ENCODE results near the gene CFAP20DC. TPM values are rescaled to one million over a fixed set of nuclear protein-coding genes. Genes with fewer than 3 reads are reported as not detected.
"Not testable (repeated sequence)": the region's sequence is repeated elsewhere in the genome, so short reads cannot be mapped to it uniquely, and the experiment has no call there.

Gene CFAP20DC
- polyA plus RNA-seq, 3 donors from 2014 or later, result not detected

GRCh38 chr3:58711871-58712270 is 338.0 kb downstream of the CFAP20DC start:
- no peaks in the 10 kb centered on the region for H3K9me3 Mint-ChIP-seq
- H3K27me3 Mint-ChIP-seq (ENCODE audit: low read depth in 3 of 3), result peaks cover 0 to 3% (median 0%) of the 10 kb centered on the region in 3 donors
- H3K4me1 Mint-ChIP-seq, result no peaks in the 10 kb centered on the region
- no peak overlapping the region for H3K4me3 Mint-ChIP-seq
- no peak for DNase-seq
- H3K36me3 Mint-ChIP-seq, result no peaks in the 10 kb centered on the region
- no peak overlapping the region for H3K27ac Mint-ChIP-seq

DNA sequence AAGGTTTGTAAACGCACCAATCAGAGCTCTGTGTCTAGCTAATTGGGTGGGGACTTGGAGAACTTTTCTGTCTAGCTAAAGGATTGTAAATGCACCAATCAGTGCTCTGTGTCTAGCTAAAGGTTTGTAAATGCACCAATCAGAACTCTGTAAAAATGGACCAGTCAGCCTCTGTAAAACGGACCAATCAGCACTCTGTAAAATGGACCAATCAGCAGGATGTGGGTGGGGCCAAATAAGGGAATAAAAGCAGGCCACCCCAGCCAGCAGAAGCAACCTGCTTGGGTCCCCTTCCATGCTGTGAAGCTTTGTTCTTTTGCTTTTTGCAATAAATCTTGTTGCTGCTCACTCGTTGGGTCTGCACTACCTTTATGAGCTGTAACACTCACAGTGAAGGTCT is 340.8 kb downstream of the CFAP20DC start:
- H3K27me3 Mint-ChIP-seq (ENCODE audit: low read depth in 3 of 3); H3K9me3 Mint-ChIP-seq: not testable (repeated sequence)

DNA sequence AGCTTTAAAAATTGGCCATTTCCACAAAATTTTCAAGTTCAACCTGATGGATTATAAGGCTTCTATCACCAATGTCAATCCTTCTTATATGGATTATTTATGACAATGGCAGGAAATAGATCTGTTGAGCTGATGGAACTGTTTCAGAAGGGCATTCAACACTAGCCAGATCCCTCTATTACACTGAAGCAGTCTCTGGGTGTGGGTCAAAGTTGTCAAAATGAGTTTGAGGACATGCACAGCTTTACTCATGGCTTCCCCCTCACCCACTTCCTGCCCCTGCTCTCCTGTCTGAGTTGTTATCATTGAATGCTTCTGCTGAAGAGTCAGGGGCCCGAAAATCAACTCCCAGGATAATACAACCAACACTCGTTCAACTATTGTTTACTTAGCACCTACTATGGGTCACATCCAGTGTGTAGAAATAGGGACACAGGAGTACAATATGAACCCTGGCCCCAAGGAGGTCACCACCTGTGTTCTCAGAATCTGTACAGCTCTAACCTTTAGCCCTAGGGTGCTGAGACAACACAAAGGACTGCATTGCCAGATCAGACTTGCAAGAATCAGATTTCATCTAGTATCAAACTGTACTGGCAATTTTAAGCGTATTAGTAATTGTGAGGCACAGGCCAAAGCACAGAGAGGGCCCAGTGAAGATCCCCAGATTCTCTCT is 341.6 kb downstream of the CFAP20DC start:
- Mint-ChIP-seq H3K4me3 (no peak overlapping the region), H3K27ac (no peak overlapping the region), H3K36me3 (no peaks in the 10 kb centered on the region), H3K4me1 (no peaks in the 10 kb centered on the region), H3K27me3 (ENCODE audit: low read depth in 3 of 3) (peaks cover 0 to 2% (median 0%) of the 10 kb centered on the region in 3 donors), H3K9me3 (no peaks in the 10 kb centered on the region)
- DNase-seq, result no peak

More for the DNA sequence above, 340.8 kb downstream of the CFAP20DC start:
- H3K4me1 Mint-ChIP-seq, H3K36me3 Mint-ChIP-seq, H3K27ac Mint-ChIP-seq, H3K4me3 Mint-ChIP-seq, DNase-seq: not testable (repeated sequence)

GRCh38 chr3:58707390-58707930 is 342.4 kb downstream of the CFAP20DC start:
- peaks cover 0 to 2% (median 0%) of the 10 kb centered on the region in 3 donors for H3K27me3 Mint-ChIP-seq (ENCODE audit: low read depth in 3 of 3)
- H3K9me3 Mint-ChIP-seq, result no peaks in the 10 kb centered on the region
- no peak overlapping the region for H3K4me3 Mint-ChIP-seq
- no peak for DNase-seq
- no peaks in the 10 kb centered on the region for H3K36me3 Mint-ChIP-seq
- no peaks in the 10 kb centered on the region for H3K4me1 Mint-ChIP-seq
- no peak overlapping the region for H3K27ac Mint-ChIP-seq

DNA sequence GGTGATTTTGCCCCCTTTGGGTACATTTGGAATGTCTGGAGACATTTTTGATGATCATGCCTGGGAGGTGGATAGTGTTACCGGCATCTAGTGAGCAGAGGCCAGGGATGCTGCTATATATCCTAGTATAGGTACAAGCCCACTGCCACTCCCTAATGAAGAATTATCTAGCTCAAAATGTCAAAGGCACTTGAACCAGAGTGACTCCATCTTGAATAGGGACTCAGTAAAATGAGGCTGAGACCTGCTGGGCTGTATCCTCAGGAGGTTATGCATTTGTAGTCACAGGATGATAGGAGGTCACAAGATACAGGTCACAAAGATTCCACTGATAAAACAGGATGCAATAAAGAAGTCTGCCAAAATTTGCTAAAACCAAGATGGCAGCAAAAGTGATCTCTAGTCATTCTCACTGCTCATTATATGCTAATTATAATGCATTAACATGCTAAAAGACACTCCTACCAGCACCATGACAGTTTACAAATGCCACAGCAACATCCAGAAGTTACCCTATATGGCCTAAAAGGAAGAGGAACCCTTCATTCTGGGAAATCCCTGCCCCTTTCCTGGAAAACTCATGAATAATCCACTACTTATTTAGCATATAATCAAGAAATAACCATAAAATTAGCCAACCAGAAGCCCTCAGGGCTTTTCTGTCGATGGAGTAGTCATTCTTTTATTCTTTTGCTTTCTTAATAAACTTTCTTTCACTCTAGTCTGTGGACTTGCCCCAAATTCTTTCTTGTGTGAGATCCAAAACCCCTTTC is 343.2 kb downstream of the CFAP20DC start:
- no peak for DNase-seq
- no peak overlapping the region for H3K4me3 Mint-ChIP-seq
- H3K9me3 Mint-ChIP-seq, result no peaks in the 10 kb centered on the region
- H3K27ac Mint-ChIP-seq, result no peak overlapping the region
- H3K27me3 Mint-ChIP-seq (ENCODE audit: low read depth in 3 of 3), result no peaks in the 10 kb centered on the region
- no peaks in the 10 kb centered on the region for H3K4me1 Mint-ChIP-seq
- H3K36me3 Mint-ChIP-seq, result no peaks in the 10 kb centered on the region

DNA sequence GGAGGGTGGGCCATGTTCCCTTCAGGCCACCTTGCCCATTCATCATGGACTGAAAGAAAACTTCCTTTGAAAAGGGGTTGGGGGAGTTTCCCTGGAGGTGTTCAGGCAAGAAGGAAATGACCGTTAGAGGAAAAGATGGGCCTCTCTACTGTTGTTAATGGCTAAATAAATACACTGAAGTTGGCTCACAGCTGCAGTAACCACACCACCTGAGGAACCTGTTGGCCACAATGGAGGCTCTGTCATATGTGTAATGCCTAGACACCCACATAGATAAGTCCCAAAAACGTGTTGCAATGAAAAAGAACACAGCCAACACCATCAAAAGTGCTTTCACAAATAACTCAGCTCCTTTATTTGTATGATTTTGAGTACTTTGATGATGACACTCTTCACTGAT is 345.1 kb downstream of the CFAP20DC start:
- DNase-seq, result no peak
- Mint-ChIP-seq H3K27me3 (ENCODE audit: low read depth in 3 of 3) (no peaks in the 10 kb centered on the region), H3K9me3 (no peaks in the 10 kb centered on the region), H3K4me3 (no peak overlapping the region), H3K27ac (no peak overlapping the region), H3K36me3 (no peaks in the 10 kb centered on the region), H3K4me1 (no peaks in the 10 kb centered on the region)

- H3K36me3 Mint-ChIP-seq; H3K27ac Mint-ChIP-seq; H3K4me3 Mint-ChIP-seq; H3K9me3 Mint-ChIP-seq; H3K27me3 Mint-ChIP-seq (ENCODE audit: low read depth in 3 of 3); H3K4me1 Mint-ChIP-seq; DNase-seq: not testable (repeated sequence)
Observed at GRCh38 chr3:58704304-58704703, 345.5 kb downstream of the CFAP20DC start.

DNA sequence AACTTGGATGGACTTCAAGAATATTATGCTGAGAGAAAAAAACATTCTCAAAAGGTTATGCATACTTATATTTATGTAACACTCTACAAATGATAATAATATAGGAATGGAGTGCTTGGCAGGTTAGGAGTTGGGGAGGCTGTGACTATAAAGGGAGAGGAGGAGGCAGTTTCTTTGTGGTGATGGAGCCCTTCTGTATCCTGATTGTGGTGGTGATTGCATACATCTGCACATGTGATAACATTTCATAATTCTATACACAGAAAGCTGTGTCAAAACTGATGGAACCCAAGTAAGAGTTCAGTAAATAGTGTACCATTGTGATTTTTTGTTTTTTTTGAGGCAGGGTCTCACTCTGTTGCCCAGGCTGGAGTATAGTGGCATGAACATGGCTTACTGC is 351.6 kb downstream of the CFAP20DC start:
- H3K27ac Mint-ChIP-seq, result no peak overlapping the region
- no peaks in the 10 kb centered on the region for H3K4me1 Mint-ChIP-seq
- DNase-seq, result no peak
- H3K9me3 Mint-ChIP-seq, result no peaks in the 10 kb centered on the region
- H3K27me3 Mint-ChIP-seq (ENCODE audit: low read depth in 3 of 3), result peaks cover 0 to 3% (median 2%) of the 10 kb centered on the region in 3 donors
- no peak overlapping the region for H3K4me3 Mint-ChIP-seq
- H3K36me3 Mint-ChIP-seq, result no peaks in the 10 kb centered on the region

DNA sequence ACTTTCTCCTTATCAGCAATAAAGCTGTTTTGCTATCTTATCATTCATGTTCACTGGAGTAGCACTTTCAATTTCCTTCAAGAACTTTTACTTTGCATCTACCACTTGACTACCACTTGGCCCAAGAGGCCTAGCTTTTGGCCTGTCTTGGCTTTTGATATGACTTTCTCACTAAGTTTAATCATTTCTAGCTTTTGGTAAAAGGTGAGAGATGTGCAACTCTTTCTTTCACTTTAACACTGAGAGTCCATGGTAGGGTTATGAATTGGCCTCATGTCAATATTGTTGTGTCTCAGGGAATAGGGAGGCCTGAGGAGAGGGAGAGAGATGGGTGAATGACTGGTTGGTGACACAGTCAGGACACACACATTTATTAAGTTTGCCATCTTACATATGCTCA is 352.3 kb downstream of the CFAP20DC start:
- DNase-seq, result no peak
- Mint-ChIP-seq H3K27ac (no peak overlapping the region), H3K9me3 (peaks cover 0 to 2% (median 0%) of the 10 kb centered on the region in 6 donors), H3K4me3 (no peak overlapping the region), H3K27me3 (ENCODE audit: low read depth in 3 of 3) (peaks cover 0 to 3% (median 2%) of the 10 kb centered on the region in 3 donors), H3K4me1 (no peaks in the 10 kb centered on the region), H3K36me3 (no peaks in the 10 kb centered on the region)

DNA sequence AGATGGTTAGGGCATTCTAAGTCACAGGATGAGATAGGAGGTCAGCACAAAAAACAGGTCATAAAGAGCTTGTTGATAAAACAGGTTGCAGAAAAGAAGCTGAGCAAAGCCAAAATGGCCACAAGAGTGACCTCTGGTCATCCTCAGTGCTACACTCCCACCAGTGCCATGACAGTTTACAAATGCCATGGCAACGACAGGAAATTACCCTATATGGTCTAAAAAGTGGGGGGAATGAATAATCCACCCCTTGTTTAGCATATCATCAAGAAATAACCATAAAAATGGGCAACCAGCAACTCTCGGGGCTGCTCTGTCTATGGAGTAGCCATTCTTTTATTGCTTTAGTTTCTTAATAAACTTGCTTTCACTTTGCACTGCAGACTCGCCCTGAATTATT is 353.0 kb downstream of the CFAP20DC start:
- not testable (repeated sequence) for H3K4me1 Mint-ChIP-seq; H3K27ac Mint-ChIP-seq; H3K9me3 Mint-ChIP-seq; H3K36me3 Mint-ChIP-seq; DNase-seq; H3K27me3 Mint-ChIP-seq (ENCODE audit: low read depth in 3 of 3); H3K4me3 Mint-ChIP-seq

DNA sequence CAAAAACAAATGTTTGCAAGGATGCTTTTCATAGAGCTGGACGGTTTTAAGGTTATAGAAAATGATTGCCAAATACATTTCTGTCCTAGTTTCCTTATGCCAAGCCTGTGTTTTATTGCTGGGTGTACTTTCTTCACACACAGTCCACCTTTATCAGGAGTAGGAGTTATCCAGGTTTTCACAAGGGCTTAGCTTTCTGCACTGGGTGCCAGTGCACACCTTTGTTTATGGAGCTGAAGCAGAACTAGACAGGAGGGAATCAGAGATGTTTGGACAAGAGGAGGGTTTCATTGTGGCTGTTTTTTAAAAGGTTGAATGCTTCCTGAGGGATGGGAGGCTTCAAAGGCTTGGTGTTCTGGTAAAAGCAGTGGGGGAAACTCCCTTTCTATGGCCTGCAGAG is 353.7 kb downstream of the CFAP20DC start:
- Mint-ChIP-seq H3K4me3 (no peak overlapping the region), H3K36me3 (no peaks in the 10 kb centered on the region), H3K9me3 (peaks cover 0 to 7% (median 0%) of the 10 kb centered on the region in 6 donors), H3K4me1 (no peaks in the 10 kb centered on the region), H3K27ac (no peak overlapping the region), H3K27me3 (ENCODE audit: low read depth in 3 of 3) (peaks cover 0 to 3% (median 2%) of the 10 kb centered on the region in 3 donors)
- DNase-seq, result no peak

DNA sequence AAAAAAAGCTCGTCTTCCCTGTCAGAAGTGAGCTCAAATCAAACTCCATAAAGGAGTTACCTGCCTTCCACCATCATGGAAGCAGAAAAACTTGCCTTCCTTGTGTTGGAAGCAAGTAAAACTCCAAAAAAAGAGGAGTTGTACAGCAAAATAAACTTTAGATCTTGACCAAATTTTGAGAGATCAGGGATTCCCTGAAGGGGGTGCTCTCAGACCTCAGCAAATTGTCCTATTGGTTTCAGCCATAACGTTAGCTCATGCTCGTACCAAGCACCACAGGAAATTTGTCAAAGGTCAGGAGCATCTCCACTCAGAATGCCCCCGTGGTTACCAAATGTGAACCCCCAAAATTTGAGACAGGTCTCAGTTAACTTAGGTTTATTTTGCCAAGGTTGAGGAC is 354.5 kb downstream of the CFAP20DC start:
- not testable (repeated sequence) for H3K27me3 Mint-ChIP-seq (ENCODE audit: low read depth in 3 of 3); H3K9me3 Mint-ChIP-seq; H3K4me1 Mint-ChIP-seq; H3K36me3 Mint-ChIP-seq; H3K27ac Mint-ChIP-seq; H3K4me3 Mint-ChIP-seq; DNase-seq

GRCh38 chr3:58693940-58694850 is 355.6 kb downstream of the CFAP20DC start:
- Mint-ChIP-seq H3K36me3 (no peaks in the 10 kb centered on the region), H3K27me3 (ENCODE audit: low read depth in 3 of 3) (peaks cover 2 to 3% (median 2%) of the 10 kb centered on the region in 3 donors), H3K4me3 (no peak overlapping the region), H3K4me1 (no peaks in the 10 kb centered on the region), H3K9me3 (peaks cover 0 to 7% (median 1%) of the 10 kb centered on the region in 6 donors), H3K27ac (no peak overlapping the region)
- no peak for DNase-seq

DNA sequence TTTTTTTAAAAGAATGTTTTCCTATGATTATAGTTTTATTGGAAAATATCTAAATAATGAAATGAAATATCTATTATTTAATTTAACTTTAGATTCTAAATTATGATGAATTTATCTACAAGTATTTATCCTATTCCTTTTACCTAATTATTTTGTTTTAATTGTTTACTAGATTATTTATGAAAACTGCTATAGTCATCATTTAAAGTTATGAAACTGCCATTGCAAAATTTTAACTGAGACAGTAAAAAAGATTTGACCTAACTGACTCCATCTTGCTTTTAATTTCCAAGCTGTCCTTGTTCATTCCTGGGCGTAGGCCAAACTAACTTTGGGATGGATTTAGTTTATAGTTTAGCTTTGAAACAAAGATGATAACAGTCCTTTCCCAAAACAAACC is 357.3 kb downstream of the CFAP20DC start:
- Mint-ChIP-seq H3K27ac (no peak overlapping the region), H3K9me3 (peaks cover 0 to 7% (median 1%) of the 10 kb centered on the region in 6 donors), H3K36me3 (no peaks in the 10 kb centered on the region), H3K4me1 (no peaks in the 10 kb centered on the region), H3K27me3 (ENCODE audit: low read depth in 3 of 3) (peaks cover 0 to 2% (median 1%) of the 10 kb centered on the region in 3 donors), H3K4me3 (no peak overlapping the region)
- DNase-seq, result no peak
